Hepatocyte (in vitro differentiated cells): Measurements from ENCODE around the gene TIAL1.

Experiments
- CTCF ChIP-seq: fragments of 200-600 bp; sonication (generic); IDR thresholded peaks from 2 replicates; pipeline ENCODE4 v1.5.1; 2016; ENCODE audit warnings: antibody characterized with exemption, mild to moderate bottlenecking; ENCODE audit not compliant: poor library complexity
- EZH2phosphoT487 ChIP-seq: fragments of 200-600 bp; sonication (generic); IDR thresholded peaks from one replicate; pipeline ENCODE4 v1.6.1; 2018; ENCODE audit warnings: antibody characterized with exemption, mild to moderate bottlenecking, low read depth, moderate library complexity; ENCODE audit not compliant: unreplicated experiment, severe bottlenecking

- no peak for TF ChIP-seq CTCF
- TF ChIP-seq EZH2phosphoT487 = no peak
These were observed 55.7 kb downstream of the TIAL1 start for GRCh38 chr10:119541046-119541445.
